Measurements from ENCODE around the gene NDUFV2. TPM values are rescaled to one million over a fixed set of nuclear protein-coding genes. Genes with fewer than 3 reads are reported as not detected.

The NDUFV2 gene
- total RNA-seq, 1 experiment from 2014 or later, result 194 TPM

DNA sequence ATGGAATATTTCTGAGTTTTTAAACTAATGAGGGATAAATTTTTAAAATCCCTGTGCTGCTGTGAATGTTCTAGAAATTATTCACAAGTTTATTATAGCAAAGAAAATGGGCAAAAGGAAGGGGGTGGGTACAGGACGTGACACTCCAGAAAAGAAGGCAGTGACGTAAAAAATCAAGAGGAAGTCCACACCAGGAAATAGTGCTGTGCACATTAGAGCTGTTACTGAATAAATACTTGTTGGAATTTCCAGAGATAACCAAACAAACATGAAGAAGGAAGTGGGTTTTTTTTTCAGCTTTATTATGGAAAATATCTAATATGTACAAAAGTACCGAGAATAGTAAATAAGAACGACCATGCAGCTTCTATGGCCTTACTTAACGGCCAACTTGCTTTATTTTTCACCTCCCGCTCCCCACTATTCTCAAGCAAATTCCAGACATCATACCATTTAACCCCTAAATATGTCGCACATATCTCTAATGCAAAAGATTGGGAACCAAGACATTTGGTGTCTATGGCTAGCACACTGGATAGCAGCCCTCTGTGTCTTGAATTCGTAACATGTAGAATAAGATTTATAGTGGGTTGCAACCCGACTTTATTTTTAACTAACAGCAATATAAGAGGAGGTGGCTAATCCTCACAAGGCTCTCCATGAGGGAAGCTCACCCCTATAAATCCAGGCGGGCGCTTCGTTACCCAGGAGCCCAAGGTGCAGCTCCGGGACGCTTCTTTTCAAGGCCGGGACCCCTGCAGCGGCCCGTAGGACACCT is 580 bp upstream of the NDUFV2 start:
- ATAC-seq, result peak; percentile 44
- TSS peak; percentile 93 for BruUV-seq (replicated peaks)

GRCh38 chr18:9103376-9103873 is 926 bp downstream of the NDUFV2 start:
- Histone ChIP-seq H3K9ac (ENCODE audit: low read length) (peak overlapping the region; percentile 75), H3K9me3 (ENCODE audit: control insufficient read depth in 1 of 2, insufficient read depth in 1 of 2, low read depth in 1 of 2, low read length in 2 of 2) (no peaks in the 10 kb centered on the region), H2AFZ (ENCODE audit: low read depth, low read length, poor library complexity, severe bottlenecking) (no peak overlapping the region), H3K4me2 (ENCODE audit: low read length) (peak overlapping the region; percentile 83), H3K4me1 (ENCODE audit: control insufficient read depth in 1 of 2, insufficient read depth in 2 of 2, low read length in 2 of 2) (peaks cover 10 to 21% of the 10 kb centered on the region in 2 experiments), H3K4me3 (replicated peaks in 1 of 2; ENCODE audit: low read depth in 1 of 2, low read length in 2 of 2) (peak overlapping the region; percentile 69 to 81), H3K79me2 (ENCODE audit: insufficient read depth, low read length) (peaks cover 59% of the 10 kb centered on the region), H3K9me2 (ENCODE audit: insufficient read depth) (no peaks in the 10 kb centered on the region), H3K36me3 (ENCODE audit: control insufficient read depth in 1 of 2, insufficient read depth in 2 of 2, low read length in 2 of 2) (peaks cover 0 to 22% of the 10 kb centered on the region in 2 experiments; a peak in 2 of 4 replicates), H4K20me1 (ENCODE audit: insufficient read depth) (peaks cover 13% of the 10 kb centered on the region; the same call in 1 of the 2 replicates), H3K27ac (ENCODE audit: low read depth, low read length) (peak overlapping the region; percentile 84), H3K27me3 (ENCODE audit: insufficient read depth, low read length) (no peaks in the 10 kb centered on the region)
- ChIA-PET RAD21 (ENCODE audit: low non-redundant PET in 1 of 2, low total read pairs in 2 of 2, uncharacterized antibody in 2 of 2, unreplicated experiment in 2 of 2) (no interaction called here), POLR2A (interaction anchor here (0.8 to 1.0 kb wide), 2 partner anchors 12 to 32 kb away, joined by 3 read pairs; no protein-coding TSS in a partner anchor), CTCF (interaction anchor here (1.0 kb wide), 1 partner anchor 30 kb away, joined by 3 read pairs; no protein-coding TSS in a partner anchor)
- DNase-seq (ENCODE audit: low read depth, low spot score) (no peak), ATAC-seq (no peak)
- intact Hi-C loops (cut with micrococcal nuclease), result loop anchor here (2.0 kb wide), 1 partner anchor 33 kb away; the partner anchor contains the start of gene ANKRD12
- TF ChIP-seq TCF7L2 (IDR thresholded peaks at IDR 0.05; ENCODE audit: borderline replicate concordance, extremely low read depth, insufficient read depth, insufficient read length) (no peak), RAD21 (IDR thresholded peaks at IDR 0.05; ENCODE audit: low read depth) (peak; percentile 45; the same call in 1 of the 2 replicates)
- BruUV-seq (replicated peaks), result no TSS peak

More for the DNA sequence above, 580 bp upstream of the NDUFV2 start:
- no peaks in the 10 kb centered on the region for H3K27me3 ChIP-seq (ENCODE audit: insufficient read depth, low read length)
- CTCF ChIA-PET, result interaction anchor here (1.3 kb wide), 1 partner anchor 14 kb away, joined by 3 read pairs; no protein-coding TSS in a partner anchor
- POLR2A ChIA-PET, result interaction anchor here (1.1 kb wide), 1 partner anchor 11 kb away, joined by 3 read pairs; no protein-coding TSS in a partner anchor
- peak overlapping the region; percentile 69 to 81 for H3K4me3 ChIP-seq (replicated peaks in 1 of 2; ENCODE audit: low read depth in 1 of 2, low read length in 2 of 2)
- no peak overlapping the region for H2AFZ ChIP-seq (ENCODE audit: low read depth, low read length, poor library complexity, severe bottlenecking)
- TF ChIP-seq POLR2AphosphoS5 (IDR thresholded peaks at IDR 0.05; ENCODE audit: low read depth, low read length) (no peak; the same call in 1 of the 2 replicates), ELF1 (IDR thresholded peaks at IDR 0.05; ENCODE audit: borderline replicate concordance, low read depth) (peak; percentile 63), JUND (IDR thresholded peaks at IDR 0.05) (peak; percentile 20; the same call in 1 of the 2 replicates), SP1 (IDR thresholded peaks at IDR 0.05; ENCODE audit: low read depth) (peak; percentile 50), ZFX (IDR thresholded peaks at IDR 0.05) (no peak), POLR2A (IDR thresholded peaks at IDR 0.05; ENCODE audit: borderline replicate concordance, extremely low read depth, insufficient read depth, insufficient read length) (peak; percentile 4), SIN3A (IDR thresholded peaks at IDR 0.05; ENCODE audit: low read depth) (peak; percentile 43; the same call in 1 of the 2 replicates), FOSL1 (IDR thresholded peaks at IDR 0.05; ENCODE audit: low read depth) (peak; percentile 21; the same call in 1 of the 2 replicates), YY1 (IDR thresholded peaks at IDR 0.05; ENCODE audit: extremely low read depth, insufficient replicate concordance, low read depth, low read length) (no peak), ZNF274 (IDR thresholded peaks at IDR 0.05; ENCODE audit: low read depth, low read length) (no peak)
- peak; percentile 44 for DNase-seq (ENCODE audit: low read depth, low spot score)
- intact Hi-C loops (cut with micrococcal nuclease), result loop anchor here (2.0 kb wide), 1 partner anchor 35 kb away; the partner anchor contains the start of gene ANKRD12
- H3K9me3 ChIP-seq (ENCODE audit: control insufficient read depth in 1 of 2, insufficient read depth in 1 of 2, low read depth in 1 of 2, low read length in 2 of 2), result no peaks in the 10 kb centered on the region
- peak overlapping the region; percentile 83 for H3K4me2 ChIP-seq (ENCODE audit: low read length)
- H3K9me2 ChIP-seq (ENCODE audit: insufficient read depth), result no peaks in the 10 kb centered on the region
- peaks cover 10 to 21% of the 10 kb centered on the region in 2 experiments for H3K4me1 ChIP-seq (ENCODE audit: control insufficient read depth in 1 of 2, insufficient read depth in 2 of 2, low read length in 2 of 2)
- peaks cover 44% of the 10 kb centered on the region for H3K79me2 ChIP-seq (ENCODE audit: insufficient read depth, low read length)
- H3K9ac ChIP-seq (ENCODE audit: low read length), result peak overlapping the region; percentile 63
- H3K27ac ChIP-seq (ENCODE audit: low read depth, low read length), result peak overlapping the region; percentile 77
- RAD21 ChIA-PET (ENCODE audit: low non-redundant PET in 1 of 2, low total read pairs in 2 of 2, uncharacterized antibody in 2 of 2, unreplicated experiment in 2 of 2), result interaction anchor here in 1 of 2 experiments (0.6 kb wide), 1 partner anchor 831 kb away, joined by 5 read pairs; no protein-coding TSS in a partner anchor
- peaks cover 0 to 19% of the 10 kb centered on the region in 2 experiments; a peak in 2 of 4 replicates for H3K36me3 ChIP-seq (ENCODE audit: control insufficient read depth in 1 of 2, insufficient read depth in 2 of 2, low read length in 2 of 2)
- peaks cover 3% of the 10 kb centered on the region; the same call in 1 of the 2 replicates for H4K20me1 ChIP-seq (ENCODE audit: insufficient read depth)
